GM21723 (cell line): ENCODE results near the gene TAS1R2.

Source experiments
- ATAC-seq: cut with Tn5 transposase; IDR thresholded peaks from one replicate; pipeline ENCODE4 v1.9.1; 2021; ENCODE audit warnings: mild to moderate bottlenecking, moderate library complexity; ENCODE audit not compliant: unreplicated experiment

Gene TAS1R2

DNA sequence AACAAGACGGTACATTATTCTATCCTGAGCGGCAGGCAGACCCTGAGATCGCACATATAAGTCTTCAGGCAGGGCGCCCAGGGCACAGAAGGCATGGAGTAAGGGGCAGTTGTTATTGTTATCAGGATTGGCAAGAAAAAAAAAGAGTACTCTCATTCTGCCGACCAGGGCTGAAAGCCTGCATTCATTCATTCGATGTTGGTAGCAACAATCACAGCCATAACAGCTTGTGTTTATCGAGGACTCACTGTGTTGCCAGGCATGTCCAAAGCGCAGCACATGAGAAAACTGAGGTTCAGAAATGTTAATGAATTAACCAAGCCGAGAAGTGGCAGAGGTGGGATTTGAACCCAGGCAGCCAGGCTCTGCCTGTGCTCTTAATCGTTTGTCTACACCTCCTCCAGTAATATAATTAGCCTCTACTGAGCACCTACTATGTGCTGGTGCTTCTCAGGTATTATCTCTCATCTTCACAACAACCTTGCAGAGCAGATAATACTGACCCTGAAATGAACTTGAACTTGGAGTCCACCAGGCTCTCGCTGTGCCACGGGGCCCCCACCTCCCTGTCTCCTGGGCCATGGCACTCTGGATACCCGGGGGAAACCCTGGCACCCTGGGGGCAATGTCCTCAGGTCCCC, 56.2 kb downstream of the TAS1R2 start:
- ATAC-seq, result no peak

DNA sequence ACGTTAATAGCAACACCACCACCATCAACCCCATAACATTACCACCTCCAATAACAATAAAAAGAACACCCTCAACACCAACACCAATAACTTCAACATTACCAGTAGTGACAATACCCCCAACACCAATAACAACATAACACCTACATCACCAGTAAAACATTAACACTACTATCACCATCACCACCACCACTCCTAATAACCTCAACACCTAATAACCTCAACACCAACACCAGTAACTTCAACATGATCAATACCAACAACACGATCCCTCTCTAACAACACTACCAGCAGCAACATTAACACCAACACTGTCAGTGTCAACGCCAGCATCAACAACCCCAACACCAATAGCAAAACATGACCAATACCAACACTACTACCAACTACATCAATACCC, 57.2 kb downstream of the TAS1R2 start:
- no peak for ATAC-seq

DNA sequence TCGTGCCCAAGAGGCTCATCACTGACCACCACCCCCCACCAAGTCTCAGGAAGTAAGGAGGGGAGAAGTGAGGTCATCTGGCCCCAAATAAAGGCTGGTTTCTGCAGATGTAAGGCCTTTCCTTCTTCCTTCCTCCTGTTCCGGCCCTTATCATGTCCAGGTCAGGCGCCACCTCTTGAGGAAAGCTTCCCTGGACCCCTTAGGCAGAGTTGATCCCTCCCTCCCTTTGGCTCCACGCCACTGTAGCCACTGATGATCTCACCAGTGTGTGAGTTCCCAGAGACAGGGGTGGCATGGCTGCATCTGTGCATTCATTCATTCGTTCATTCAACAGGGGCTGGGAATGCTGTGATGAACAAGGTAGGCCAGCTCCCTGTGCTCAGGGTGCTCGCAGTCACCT, 59.2 kb downstream of the TAS1R2 start:
- ATAC-seq, result no peak

DNA sequence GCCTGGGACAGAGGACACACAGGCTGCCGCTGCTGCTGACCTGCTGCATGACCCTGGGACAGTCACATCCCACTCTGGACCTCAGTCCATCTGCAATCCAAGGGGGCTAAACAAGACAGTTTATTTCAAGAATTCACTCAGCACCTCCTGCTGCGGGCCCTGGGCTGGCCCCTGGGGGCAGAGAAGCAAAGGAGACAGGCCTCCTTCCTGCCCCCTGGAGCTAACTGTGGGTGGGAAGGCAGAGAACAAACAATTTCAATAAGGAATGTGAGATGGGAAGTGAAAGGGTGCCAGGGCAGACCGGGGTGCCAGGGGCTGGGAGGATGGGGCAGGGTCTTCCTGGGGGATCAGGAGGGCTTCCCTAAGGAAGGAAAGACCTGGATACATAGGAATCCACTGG, 60.0 kb downstream of the TAS1R2 start:
- no peak for ATAC-seq

DNA sequence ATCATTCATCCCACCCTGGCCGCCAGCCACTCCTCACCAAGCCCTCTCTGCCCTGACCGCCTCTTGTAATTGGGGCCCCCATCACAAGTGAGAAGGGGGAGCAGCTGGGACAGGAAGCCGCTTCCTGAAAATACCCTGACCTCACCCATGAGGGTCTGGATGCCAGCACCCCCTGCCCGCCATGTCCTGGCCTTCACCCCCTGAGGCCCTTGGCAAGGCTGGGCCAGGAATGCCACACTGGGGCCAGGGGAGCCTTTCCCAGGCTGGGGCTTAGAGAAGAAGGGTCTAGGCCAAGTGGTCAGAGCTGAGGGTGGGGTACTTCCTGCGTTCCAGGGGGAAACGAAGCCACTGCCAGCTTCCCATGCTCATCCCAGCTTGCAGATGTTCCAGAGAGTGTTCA, 60.5 kb downstream of the TAS1R2 start:
- ATAC-seq, result no peak

DNA sequence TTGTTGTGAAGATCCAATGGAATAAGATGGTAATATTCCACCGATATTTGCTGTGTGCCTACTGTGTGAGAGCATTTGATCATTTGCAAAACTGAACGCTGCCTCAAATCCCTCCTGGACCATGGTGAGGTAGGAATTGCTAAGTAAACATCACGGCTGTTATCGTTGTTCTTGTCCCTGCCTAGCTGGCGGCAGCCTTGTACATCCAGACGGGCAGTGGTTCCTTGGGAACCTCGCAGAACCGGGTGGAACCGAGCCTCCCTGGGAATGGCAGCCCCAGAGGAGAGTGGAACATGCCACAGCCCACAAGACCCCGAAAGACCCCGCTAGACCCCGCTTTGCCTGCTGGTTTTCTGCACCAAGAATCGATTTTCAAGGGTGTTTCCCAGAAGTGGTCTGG, 60.9 kb downstream of the TAS1R2 start:
- ATAC-seq, result no peak

DNA sequence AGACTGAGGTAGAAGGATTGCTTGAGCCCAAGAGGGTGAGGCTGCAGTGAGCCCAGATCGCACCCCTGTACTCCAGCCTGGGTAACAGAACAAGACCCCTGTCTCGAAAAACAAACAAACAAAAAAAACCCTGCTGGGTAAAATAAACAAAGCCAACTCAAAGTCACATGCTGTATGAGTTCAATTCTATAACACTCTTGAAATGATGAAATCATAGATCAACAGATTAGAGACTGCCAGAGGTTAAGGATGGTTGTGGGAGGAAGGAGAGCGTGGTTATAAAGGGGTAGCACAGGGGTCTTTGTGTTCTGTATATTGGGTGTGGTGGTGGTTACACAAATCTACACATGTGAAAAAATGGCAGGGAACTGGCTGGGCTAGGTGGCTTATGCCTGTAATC, 62.5 kb downstream of the TAS1R2 start:
- no peak for ATAC-seq

DNA sequence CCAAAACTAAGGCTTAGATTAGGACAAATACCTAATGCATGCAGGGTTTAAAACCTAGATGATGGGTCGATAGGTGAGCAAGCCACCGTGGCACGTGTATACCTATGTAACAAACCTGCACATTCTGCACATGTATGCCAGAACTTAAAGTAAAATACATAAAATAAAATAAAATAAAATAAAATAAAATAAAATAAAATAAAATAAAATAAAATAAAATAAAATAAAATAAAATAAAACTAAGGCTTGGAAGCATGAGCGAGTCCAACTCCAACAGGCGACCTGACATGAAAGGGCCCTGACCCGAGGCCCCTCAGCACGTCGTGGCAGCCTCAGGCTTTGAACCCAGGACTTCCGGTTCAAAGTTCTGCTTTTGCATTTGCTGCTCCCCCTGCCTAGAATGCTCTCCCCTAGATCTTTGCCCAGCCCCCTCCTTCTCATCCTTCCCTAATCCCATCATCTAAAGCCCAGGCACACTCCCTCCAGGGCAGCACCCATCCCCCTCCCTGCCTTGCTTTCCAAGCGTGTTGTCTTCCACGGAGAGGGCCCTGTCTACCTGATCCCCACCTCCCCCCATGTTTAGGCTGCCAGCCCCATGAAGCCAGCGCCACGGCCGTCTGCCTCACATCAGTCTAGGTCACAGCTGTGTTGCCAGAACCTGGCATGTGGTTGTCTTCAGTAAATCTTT, 64.3 kb downstream of the TAS1R2 start:
- ATAC-seq, result no peak

DNA sequence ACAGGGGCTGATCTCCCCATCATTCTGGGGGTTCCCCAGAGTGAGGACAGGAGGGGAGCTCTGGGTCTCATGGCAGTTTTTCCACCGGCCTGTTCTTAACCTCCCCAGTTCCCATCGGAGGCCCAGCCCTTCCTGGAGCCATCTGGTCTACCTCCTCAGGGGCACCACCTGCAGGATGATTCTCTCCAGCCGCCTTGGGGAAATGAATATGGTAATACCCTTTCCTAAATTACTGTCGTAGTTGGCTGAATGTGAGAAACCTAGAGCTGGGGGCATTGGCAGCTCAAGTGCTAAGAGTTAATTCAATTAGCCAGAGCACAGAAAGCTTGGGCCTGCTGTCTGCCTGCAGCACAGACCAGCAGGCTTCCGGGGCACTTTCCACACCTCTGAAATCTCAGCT, 64.9 kb downstream of the TAS1R2 start:
- no peak for ATAC-seq

DNA sequence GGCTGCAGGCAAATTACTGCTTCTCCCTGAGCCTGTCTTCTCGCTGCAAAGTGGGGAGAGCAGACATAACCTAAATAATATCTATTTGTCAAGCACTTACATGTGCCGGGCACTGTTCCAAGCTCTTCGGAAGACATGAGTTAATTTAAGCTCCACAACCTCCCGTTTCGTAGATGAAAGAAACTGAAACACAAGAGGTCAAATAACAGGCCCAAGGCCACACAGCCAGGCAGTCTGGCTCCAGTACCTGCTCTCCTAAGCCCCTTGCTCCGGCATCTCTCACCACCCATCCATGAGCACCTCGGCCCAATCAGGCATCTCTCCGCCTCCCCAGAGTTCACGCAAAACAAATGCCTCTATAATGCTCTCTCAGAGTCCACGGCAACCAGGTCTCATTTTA, 65.4 kb downstream of the TAS1R2 start:
- no peak for ATAC-seq

DNA sequence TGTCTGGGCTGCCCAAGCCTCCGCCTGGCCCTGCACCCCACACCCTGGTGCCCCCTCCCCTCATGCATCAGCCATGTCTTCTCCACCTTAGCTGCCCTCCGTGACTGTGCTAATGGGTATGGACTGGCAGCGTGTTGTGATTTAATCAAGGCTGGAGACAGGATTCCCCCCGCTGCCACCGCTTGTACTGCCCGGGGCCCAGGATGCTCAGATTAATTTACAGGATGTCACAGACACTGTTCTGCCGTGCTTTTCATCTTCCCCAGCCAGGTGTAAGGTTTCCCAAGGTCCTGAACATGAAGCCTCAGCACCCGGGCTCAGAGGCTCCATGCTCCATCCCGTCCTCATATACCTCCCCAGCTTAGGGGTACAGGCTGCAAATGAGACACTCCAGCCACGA, 66.3 kb downstream of the TAS1R2 start:
- ATAC-seq, result no peak

DNA sequence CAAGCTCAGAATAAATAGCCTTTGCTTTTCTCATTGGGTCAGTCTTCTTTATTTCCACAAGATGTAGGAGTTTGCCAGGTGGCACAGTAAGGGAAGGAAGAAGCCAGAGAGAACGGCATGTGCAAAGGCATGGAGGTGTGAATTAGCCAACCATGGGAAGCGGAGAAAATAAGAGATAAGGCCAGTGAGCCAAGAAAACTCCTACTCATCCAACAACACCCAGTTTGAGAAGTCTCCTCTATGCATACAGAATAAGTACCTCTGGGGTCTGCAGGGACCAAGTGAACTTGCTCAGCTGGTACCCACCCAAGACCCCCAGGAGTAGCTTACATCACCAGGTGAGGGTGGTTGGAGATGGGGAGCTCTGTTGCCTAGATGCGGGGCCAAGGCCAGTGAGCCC, 66.7 kb downstream of the TAS1R2 start:
- ATAC-seq, result no peak
